Middle frontal gyrus (tissue), 1 donor: Measurements from ENCODE around the gene DPP10.

ENCODE experiments used
- DNase-seq: peaks from one replicate; pipeline ENCODE4 v3.0.0-alpha.2; 2015; ENCODE audit warnings: low spot score; ENCODE audit errors: extremely low spot score

DPP10 gene

GRCh38 chr2:115208493-115209164 is 766.2 kb downstream of the DPP10 start:
- DNase-seq, result no peak

- DNase-seq, result no peak
Measured at GRCh38 chr2:115214050-115214449, 771.6 kb downstream of the DPP10 start.

- no peak for DNase-seq
Measured at GRCh38 chr2:115219296-115219695, 776.9 kb downstream of the DPP10 start.

- DNase-seq, result no peak
Measured at GRCh38 chr2:115234186-115234585, 791.7 kb downstream of the DPP10 start.

- no peak for DNase-seq
Measured at GRCh38 chr2:115234737-115235136, 792.3 kb downstream of the DPP10 start.

- no peak for DNase-seq
Measured at GRCh38 chr2:115248066-115248465, 805.6 kb downstream of the DPP10 start.

GRCh38 chr2:115277366-115277765 is 834.9 kb downstream of the DPP10 start:
- DNase-seq, result no peak

- no peak for DNase-seq
Measured at GRCh38 chr2:115285416-115285815, 843.0 kb downstream of the DPP10 start.

GRCh38 chr2:115290478-115290877 is 848.0 kb downstream of the DPP10 start:
- DNase-seq, result no peak

GRCh38 chr2:115292742-115293141 is 850.3 kb downstream of the DPP10 start:
- no peak for DNase-seq

- DNase-seq, result no peak
Measured at GRCh38 chr2:115294999-115295398, 852.6 kb downstream of the DPP10 start.

GRCh38 chr2:115297056-115297455 is 854.6 kb downstream of the DPP10 start:
- no peak for DNase-seq

- DNase-seq, result no peak
Measured at GRCh38 chr2:115299199-115299598, 856.8 kb downstream of the DPP10 start.

GRCh38 chr2:115305712-115306111 is 863.3 kb downstream of the DPP10 start:
- no peak for DNase-seq

GRCh38 chr2:115314119-115314518 is 871.7 kb downstream of the DPP10 start:
- no peak for DNase-seq

- no peak for DNase-seq
Measured at GRCh38 chr2:115327061-115327460, 884.6 kb downstream of the DPP10 start.

GRCh38 chr2:115359550-115359949 is 917.1 kb downstream of the DPP10 start:
- no peak for DNase-seq

- DNase-seq, result no peak
Measured at GRCh38 chr2:115364093-115364492, 921.7 kb downstream of the DPP10 start.

- DNase-seq, result no peak
Measured at GRCh38 chr2:115369400-115369799, 927.0 kb downstream of the DPP10 start.

GRCh38 chr2:115374981-115375380 is 932.5 kb downstream of the DPP10 start:
- DNase-seq, result no peak

GRCh38 chr2:115384399-115384798 is 942.0 kb downstream of the DPP10 start:
- DNase-seq, result no peak

GRCh38 chr2:115386465-115386864 is 944.0 kb downstream of the DPP10 start:
- no peak for DNase-seq

- no peak for DNase-seq
Measured at GRCh38 chr2:115389024-115389423, 946.6 kb downstream of the DPP10 start.
